AG10803 (cell line): ENCODE results near the gene SHFL.

ENCODE experiments used
- DNase-seq: peaks from one replicate; pipeline ENCODE4 v3.0.0; 2010; ENCODE audit warnings: low read depth
- H3K4me3 ChIP-seq: 2 replicates; pipeline ENCODE4 v1.5.1; 2011; ENCODE audit warnings: mild to moderate bottlenecking, low read length, control low read depth
- TF ChIP-seq, protein P1 (sequence below): conservative IDR thresholded peaks from 2 replicates; pipeline ENCODE4 v1.5.1; 2011; ENCODE audit warnings: mild to moderate bottlenecking, low read length, control low read depth, inconsistent platforms

The SHFL gene

DNA sequence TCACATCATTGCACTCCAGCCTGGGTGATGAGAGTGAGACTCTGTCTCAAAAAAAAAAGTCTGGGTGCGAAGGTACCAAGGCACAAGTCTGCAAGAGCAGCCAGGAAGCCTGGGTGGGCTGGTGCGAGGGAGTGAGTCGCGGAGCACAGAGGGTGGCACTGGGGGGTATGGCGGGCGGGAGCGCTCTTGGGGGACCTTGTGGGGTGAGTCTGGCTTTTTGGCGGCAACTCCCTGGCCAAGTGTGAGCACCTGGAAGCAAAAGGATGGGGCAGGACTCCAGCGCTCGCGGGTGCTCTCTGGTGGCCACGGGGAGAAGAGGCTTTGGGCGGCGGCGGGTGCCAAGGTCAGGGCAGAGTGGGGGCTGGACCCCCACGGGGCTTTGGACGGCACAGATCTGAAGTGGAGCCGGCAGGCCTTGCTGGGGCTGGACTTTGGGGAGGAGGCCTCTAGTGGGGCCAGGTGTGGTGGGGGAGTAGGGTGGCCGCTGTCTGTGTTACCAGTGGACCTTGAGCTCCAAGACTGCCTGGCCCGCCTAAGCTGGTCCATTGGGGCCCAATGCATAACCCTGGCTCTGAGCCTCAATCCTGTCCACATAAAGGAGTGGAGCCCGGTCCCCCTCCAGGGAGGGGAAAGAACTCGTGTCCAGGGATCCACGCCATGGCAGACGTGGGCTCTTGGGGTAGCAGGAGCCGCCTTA lies 26.9 kb downstream of the SHFL start:
- TF ChIP-seq, protein P1, sequence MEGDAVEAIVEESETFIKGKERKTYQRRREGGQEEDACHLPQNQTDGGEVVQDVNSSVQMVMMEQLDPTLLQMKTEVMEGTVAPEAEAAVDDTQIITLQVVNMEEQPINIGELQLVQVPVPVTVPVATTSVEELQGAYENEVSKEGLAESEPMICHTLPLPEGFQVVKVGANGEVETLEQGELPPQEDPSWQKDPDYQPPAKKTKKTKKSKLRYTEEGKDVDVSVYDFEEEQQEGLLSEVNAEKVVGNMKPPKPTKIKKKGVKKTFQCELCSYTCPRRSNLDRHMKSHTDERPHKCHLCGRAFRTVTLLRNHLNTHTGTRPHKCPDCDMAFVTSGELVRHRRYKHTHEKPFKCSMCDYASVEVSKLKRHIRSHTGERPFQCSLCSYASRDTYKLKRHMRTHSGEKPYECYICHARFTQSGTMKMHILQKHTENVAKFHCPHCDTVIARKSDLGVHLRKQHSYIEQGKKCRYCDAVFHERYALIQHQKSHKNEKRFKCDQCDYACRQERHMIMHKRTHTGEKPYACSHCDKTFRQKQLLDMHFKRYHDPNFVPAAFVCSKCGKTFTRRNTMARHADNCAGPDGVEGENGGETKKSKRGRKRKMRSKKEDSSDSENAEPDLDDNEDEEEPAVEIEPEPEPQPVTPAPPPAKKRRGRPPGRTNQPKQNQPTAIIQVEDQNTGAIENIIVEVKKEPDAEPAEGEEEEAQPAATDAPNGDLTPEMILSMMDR = peak; percentile 58
- no peak overlapping the region for H3K4me3 ChIP-seq
- DNase-seq = peak; percentile 31

DNA sequence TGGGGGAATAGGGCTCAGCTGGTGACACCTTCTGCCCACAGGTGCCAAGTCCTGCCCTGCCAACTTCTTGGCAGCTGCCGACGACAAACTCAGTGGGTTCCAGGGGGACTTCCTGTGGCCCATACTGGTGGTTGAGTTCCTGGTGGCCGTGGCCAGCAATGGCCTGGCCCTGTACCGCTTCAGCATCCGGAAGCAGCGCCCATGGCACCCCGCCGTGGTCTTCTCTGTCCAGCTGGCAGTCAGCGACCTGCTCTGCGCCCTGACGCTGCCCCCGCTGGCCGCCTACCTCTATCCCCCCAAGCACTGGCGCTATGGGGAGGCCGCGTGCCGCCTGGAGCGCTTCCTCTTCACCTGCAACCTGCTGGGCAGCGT lies 27.5 kb downstream of the SHFL start:
- TF ChIP-seq, protein P1 = no peak
- no peak overlapping the region for H3K4me3 ChIP-seq
- no peak for DNase-seq

DNA sequence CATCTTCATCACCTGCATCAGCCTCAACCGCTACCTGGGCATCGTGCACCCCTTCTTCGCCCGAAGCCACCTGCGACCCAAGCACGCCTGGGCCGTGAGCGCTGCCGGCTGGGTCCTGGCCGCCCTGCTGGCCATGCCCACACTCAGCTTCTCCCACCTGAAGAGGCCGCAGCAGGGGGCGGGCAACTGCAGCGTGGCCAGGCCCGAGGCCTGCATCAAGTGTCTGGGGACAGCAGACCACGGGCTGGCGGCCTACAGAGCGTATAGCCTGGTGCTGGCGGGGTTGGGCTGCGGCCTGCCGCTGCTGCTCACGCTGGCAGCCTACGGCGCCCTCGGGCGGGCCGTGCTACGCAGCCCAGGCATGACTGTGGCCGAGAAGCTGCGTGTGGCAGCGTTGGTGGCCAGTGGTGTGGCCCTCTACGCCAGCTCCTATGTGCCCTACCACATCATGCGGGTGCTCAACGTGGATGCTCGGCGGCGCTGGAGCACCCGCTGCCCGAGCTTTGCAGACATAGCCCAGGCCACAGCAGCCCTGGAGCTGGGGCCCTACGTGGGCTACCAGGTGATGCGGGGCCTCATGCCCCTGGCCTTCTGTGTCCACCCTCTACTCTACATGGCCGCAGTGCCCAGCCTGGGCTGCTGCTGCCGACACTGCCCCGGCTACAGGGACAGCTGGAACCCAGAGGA lies 28.0 kb downstream of the SHFL start:
- TF ChIP-seq, protein P1 = no peak
- H3K4me3 ChIP-seq = no peak overlapping the region
- no peak for DNase-seq

DNA sequence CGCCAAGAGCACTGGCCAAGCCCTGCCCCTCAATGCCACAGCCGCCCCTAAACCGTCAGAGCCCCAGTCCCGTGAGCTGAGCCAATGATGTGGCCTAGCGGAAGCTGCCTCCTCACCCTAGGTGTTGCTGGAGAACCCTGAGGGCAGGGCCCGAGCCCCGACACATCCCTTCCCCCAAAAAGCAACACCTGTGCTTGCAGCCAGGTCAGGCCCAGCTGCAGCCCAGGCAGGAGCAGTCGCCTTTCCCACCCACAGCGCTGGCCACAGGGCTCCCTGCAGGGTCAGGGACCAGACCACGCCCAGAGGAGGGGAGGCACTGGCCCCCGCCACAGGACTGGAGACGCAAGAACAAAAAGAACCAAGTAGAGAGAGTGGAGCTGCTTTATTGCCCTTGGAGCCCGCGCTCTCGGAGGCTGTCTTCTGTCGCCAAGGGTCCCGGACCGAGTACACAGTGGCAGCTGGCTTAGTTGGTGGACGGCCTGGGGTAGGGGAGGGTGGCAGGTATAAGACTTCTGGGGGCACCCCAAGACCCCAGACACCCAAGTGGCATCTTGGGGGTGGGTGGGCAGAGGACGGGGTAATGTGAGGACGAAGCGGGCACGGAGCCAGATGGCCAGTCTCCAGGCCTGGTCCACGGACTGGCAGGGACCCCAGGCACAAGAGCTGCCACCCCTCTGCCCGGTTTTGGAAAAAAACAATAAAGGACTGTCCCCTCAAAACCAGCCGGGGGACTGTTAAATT lies 28.7 kb downstream of the SHFL start:
- TF ChIP-seq, protein P1 = no peak
- no peak for DNase-seq
- H3K4me3 ChIP-seq = no peak overlapping the region

DNA sequence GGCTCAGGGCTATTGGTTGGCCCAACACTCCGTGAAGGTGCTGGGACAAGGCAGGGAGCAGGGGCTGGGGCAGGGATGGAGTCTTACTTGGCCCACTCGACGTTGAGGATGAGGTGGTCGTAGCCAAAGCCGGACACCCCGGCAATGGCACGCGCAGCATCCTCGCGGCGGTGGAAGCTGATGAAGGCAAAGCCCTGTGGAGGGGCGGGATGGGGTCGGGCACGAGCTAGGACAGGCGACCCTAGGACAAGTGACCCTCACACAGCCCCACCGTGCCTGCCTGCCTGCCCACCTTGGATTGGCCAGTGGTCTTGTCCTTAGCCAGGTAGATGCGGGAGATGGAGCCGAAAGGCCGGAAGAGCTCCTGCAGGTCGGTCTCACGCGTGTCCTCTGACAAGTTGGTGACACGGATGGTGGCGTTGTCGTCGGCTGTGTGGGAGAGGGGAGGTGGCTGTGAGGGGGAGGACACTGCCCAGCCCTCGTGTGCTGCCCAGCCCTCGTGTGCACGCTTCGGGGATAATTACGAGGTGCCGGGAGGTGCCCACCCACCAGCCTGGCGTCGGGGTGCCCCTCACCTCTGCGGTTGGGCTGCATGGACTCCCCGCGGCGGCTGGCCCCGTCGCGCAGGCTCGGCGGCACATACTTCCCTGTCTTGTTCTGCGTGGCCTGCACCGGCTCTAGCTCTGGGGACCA lies 29.4 kb downstream of the SHFL start:
- H3K4me3 ChIP-seq = no peak overlapping the region
- TF ChIP-seq, protein P1 = no peak
- no peak for DNase-seq

DNA sequence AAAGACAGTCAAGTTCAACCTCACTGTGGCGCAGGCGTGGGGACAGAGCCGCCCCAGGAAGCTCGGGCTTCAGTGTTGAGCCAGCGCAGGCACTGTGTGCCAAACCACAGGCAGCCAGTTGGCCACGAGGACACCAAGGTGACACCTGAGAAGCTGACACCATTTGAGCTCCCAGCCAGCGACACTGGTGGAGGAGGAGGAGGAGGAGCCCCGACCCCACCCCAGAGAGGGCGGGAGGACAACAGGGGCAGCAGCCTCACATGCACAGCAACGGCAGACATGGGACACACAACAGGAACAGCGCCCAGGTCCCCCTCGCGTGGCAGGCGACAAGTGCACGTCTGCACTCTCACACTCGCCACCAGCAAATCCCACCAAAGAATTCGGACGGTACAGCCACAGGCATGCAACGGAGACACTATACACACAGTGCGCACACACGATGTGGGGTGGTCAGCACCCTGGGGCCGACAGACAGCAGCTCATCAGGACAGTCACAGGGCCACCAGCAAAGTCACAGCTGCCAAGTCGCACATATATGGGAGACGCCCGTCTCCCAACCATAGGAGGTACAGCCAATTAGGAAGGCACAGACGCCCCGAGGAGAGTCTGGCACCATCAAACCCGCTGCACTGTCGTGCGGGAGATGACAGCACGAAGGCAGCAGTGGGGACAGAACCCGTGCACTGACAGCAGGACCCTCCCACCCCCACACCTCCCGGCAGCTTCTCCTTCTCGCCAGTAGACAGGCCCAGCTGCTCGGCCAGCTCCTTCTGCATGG lies 30.2 kb downstream of the SHFL start:
- no peak overlapping the region for H3K4me3 ChIP-seq
- no peak for DNase-seq
- TF ChIP-seq, protein P1 = no peak
